GF-D8 (cell line): Measurements from ENCODE around the gene SCGB1C2.

ENCODE experiments used
- DNase-seq: peaks from one replicate; lab custom pipeline; 2025; lab: John Stamatoyannopoulos, UW

The SCGB1C2 gene

DNA sequence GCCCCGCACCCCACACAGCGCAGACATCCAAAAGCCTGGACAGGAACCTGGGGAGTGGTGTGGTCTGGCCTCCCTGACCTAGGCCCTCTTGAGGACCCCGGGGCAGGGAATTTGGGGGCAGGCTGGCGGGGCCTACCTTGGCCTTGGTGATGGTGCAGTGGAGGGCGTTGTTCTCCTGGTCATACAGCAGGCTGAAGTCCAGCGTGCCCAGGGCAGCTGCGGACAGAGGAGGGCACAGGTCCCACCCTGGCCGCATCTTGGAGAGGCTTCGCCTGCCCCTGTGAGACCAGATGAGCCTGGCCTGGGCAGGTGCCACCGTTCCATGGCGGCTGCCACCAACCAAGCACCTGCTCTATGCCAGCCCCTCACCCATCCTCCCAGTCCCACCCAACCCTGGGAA lies 35.0 kb downstream of the SCGB1C2 start:
- DNase-seq = no peak

DNA sequence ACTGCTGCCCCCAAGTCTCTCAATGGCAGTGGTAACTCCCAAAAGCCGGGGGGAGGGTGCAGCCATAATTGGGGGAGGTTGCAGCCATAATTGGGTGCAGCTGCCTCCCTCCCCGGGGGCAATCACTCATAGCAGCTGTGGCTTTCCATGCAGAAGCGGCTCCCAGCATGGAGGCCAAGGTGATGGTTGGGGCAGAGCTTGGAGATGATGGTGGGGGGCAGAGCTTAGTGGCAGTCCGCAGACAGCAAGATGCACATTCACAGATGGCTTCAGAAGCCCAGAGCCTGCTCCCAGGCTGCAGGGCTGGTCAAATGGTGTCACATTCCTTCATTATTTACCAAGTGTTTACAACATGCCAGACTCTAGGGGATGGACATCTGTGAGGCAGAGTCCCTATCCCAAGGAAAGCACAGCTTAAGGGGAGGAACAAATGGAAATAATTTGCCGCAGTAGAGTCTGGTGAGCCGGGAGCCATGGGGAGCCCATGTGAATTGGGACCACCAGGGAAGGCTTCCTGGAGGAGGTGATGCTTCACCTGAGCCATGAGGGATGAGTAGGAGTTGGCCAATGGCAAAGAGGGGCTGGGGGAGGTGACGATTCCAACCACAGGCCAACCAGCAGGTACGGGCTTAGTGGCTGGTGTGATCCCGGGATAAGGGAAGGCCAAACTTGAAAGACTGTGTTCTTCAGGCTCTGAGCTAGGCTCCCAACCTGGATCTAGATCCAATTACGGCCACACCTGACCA lies 36.0 kb downstream of the SCGB1C2 start:
- DNase-seq = no peak

- DNase-seq = no peak
These were observed 39.8 kb downstream of the SCGB1C2 start for GRCh38 chr17:177155-177554.

DNA sequence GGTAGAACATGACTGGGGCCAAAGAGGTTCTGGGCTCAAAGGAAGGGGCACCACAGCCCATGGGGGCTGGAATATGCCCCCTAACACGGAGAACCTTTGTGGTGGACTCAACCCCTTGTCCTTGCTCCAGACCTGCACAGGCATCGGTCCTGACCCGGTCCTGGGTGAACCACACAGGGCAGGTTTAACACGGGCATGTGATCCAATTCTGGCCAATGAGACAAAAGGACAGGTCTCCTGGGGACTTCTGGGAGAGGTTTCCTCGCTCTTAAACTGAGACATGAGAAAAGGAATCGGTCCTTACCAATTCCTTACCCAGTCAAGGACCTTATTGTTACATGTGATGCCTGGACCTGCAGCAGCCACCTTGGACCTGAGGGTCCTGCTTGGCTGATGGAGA lies 40.4 kb downstream of the SCGB1C2 start:
- no peak for DNase-seq

DNA sequence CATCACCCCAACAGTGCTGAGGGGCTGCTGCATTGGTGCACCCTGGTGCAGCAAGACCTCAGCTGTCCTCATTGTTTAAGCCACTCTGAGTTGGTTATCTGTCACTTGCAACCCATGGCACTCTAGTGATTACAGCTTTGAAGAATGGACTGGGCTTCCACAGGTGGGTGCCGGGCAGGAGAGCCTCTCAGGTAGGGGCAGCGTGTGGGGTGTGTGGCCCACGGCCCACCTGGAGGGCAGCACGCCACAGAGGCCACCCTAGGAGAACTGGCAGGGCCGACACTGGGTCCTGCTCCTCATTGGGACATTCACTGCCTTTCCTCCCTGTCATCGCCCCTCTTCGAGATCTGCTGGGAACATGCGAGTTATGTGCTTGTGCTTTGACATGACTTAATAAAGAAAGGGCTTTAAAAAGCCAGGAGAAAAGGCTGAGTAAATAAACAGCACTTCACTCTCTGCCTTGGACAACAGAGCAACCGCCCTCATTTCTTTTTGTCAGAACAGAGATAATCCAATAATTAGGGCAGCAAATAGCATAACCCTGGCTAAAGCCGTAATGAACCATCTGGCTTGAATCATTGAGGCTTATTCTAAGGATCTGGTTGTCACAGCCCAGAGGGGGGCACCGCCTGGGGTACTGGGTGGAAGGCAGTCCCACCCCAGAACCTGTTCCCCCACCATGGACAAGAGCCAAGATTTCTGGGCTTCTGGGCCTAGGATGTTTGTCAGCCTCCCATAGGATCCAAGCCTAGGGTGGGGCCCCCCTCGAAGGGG lies 41.1 kb downstream of the SCGB1C2 start:
- DNase-seq = no peak

DNA sequence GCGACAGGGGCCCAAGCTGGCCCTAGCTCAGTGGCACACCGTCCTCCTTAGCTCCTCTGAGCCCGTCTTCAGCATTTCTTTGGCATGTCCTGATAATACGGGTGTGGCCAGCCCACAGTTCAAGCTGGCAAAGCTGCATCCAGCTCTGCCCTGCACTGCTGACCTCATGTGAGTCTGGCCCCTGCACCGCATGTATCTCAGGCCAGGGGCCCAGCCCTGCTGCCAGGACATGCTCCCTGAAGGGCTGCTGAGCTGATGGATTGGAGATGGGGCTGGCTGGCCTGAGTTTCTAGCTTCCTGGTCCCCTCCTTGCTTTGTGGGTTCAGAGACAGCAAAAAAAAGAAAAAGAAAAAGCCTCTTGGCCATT lies 41.7 kb downstream of the SCGB1C2 start:
- DNase-seq = no peak

DNA sequence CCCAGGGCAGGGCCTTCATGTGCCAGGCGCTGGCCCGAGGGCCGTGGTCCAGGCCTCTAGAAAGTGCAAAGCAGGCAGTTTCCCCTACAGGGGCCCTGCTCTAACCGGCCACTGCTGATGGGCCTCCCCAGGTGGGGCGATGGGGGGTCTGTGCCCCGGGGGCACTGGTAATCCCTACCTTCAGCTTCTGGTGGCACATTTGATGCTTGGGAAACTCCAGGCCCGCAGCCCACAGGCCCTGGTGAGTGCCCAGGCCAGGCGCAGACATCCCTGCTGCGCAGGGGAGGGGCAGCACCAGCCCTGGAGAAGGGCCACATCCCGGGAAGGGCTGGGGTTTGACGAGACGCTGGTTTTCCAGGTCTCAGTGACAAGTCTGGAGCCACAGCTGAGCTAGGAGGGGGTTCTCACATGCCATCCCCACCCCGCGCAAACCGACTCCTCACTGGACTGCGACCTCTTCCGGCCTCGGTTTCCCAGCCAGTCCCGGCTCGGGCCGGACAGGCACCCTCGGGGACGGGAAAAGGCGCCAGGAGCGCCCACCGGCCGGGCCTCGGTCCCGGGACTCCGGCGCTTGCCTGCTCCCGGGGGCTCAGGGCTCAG lies 42.5 kb downstream of the SCGB1C2 start:
- DNase-seq = no peak

DNA sequence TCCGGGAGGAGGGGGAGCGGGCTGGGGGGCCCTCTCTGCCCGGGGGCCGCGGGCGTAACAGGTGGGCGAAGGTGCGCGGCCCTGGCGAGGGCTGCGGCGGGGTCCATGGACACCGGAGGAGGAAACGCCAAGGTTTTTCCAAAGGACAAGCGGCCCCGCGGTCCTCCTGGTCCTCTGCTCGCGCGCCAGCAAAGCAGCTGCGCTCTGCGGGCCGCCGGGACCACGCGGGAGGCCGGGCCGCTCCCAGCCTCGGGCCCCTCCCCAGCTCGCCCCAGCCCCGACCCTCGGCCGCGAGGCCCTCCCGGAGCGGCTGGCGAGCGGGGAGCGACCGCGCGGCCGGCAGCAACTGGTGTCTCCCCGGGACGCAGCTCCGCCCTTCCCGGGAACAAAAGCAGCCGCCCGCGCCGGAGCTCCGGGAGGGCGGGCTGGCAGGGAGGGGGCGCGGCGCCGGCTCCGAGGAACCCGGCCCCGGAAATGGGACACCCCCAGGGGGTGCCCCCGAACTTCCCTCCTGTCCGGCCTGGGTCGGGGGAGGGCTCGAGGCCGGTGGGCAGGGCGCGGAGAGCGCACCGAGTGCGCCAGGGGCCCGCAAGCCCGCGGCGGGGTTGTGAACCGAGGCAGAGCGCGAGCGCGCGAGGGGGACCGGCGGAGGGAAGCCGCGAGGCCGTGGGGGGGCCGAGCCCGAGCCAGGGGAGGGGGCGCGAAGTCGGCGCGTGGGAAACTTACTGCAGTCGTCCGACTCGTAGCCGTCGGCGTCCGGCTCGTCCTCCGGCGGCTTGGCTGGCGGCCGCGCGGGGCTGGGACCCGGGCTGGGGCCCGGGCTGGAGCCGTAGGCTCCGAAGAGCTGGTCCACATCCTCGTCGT lies 43.2 kb downstream of the SCGB1C2 start:
- DNase-seq = no peak

- no peak for DNase-seq
These were observed 44.1 kb downstream of the SCGB1C2 start, which contains the start of gene DOC2B for GRCh38 chr17:181245-182049. TSS of gene DOC2B (minus strand) at chr17:181650. CDS start at chr17:181479, 171 bp downstream.

GRCh38 chr17:182050-182751 lies 44.8 kb downstream of the SCGB1C2 start:
- no peak for DNase-seq

- no peak for DNase-seq
These were observed 45.7 kb downstream of the SCGB1C2 start for GRCh38 chr17:183021-183420.

DNA sequence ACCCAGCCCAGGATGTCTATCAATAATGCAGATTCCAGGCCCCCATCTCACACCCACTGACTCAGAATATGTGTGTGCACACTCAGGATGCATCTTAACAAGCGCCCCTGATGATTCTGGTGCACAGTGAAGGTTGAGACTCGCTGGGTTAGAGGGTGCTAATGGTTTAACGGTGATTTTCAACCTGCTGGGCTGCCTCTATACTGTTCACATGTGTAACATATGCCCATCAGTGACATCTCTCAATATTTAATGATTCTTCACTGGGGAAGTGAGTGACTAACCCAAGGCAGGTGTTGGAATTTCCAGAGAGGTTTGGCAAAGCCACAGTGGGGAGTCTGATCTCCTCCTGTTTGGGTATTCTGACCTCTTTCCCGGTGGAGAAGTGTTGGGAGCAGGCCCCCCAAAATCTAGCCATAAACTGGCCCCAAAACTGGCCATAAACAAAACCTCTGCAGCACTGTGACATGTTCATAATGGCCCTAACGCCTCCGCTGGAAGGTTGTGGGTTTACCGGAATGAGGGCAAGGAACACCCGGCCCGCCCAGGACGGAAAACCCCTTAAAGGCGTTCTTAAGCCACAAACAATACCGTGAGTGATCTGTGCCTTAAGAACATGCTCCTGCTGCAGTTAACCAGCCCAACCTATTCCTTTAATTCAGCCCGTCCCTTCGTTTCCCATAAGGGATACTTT lies 48.2 kb downstream of the SCGB1C2 start:
- no peak for DNase-seq

- no peak for DNase-seq
These were observed 49.8 kb downstream of the SCGB1C2 start for GRCh38 chr17:187130-187529.
